Measurements from ENCODE around the gene TAF4.

- TF ChIP-seq CTCF (IDR thresholded peaks at IDR 0.05) (no peak), POLR2AphosphoS5 (IDR thresholded peaks at IDR 0.05) (no peak)
Observed at GRCh38 chr20:61938839-61939690, 126.6 kb downstream of the TAF4 start.
